Hematopoietic multipotent progenitor cell treated with erythropoietin and hydrocortisone succinate and interleukin-3 and kit ligand, for 17 days (in vitro differentiated cells): Measurements from ENCODE around the gene ABR.
"Not testable (repeated sequence)": the region's sequence is repeated elsewhere in the genome, so short reads cannot be mapped to it uniquely, and the experiment has no call there.

ENCODE experiments used
- DNase-seq: peaks from one replicate; pipeline ENCODE4 v3.0.0-alpha.2; 2015; ENCODE audit warnings: low spot score

The ABR gene

DNA sequence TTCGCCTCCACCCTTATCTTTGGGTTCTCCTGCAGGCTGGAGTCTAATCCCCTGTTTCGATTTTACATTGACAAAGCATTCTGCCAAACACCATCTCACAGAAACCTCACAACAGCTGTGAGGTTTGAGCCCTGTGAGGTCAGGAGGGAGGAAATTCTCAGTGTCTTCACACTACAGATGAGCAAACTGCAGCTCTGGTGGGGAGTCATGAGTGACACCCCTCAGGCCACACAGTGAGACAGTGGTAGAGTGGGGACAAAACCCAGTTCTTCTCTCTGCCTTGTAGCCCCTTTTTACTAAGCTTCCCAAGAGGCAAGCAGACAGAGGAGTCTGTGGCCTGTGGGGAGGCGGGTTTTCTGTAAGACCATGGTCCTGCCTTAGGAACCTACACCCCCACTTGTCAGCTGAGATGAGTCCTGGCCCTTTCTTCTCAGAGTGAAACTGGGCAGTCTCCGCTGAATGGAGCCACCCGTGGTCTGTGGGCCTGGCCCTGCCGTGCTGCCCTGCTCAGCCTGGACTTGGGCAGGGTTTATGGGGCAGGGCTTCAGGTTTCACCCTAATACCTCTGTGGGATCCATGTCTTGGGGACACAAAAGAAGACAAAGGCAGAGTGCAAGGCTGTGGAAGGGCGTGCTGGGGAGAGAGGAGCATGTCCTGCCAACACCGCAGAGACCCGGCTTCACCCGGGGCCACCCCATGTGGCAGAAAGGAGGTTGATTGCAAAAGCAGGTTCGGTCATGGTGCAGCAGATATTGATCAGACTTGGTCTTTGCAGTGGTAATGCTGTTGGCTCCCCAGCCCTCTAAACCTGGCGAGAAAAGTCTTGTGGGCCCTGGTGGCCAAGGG is 59.0 kb downstream of the ABR start:
- no peak for DNase-seq

GRCh38 chr17:1119924-1120323 is 59.9 kb downstream of the ABR start:
- no peak for DNase-seq

- no peak for DNase-seq
Measured at GRCh38 chr17:1116602-1117001, 63.2 kb downstream of the ABR start.

GRCh38 chr17:1112875-1113274 is 66.9 kb downstream of the ABR start:
- no peak for DNase-seq

DNA sequence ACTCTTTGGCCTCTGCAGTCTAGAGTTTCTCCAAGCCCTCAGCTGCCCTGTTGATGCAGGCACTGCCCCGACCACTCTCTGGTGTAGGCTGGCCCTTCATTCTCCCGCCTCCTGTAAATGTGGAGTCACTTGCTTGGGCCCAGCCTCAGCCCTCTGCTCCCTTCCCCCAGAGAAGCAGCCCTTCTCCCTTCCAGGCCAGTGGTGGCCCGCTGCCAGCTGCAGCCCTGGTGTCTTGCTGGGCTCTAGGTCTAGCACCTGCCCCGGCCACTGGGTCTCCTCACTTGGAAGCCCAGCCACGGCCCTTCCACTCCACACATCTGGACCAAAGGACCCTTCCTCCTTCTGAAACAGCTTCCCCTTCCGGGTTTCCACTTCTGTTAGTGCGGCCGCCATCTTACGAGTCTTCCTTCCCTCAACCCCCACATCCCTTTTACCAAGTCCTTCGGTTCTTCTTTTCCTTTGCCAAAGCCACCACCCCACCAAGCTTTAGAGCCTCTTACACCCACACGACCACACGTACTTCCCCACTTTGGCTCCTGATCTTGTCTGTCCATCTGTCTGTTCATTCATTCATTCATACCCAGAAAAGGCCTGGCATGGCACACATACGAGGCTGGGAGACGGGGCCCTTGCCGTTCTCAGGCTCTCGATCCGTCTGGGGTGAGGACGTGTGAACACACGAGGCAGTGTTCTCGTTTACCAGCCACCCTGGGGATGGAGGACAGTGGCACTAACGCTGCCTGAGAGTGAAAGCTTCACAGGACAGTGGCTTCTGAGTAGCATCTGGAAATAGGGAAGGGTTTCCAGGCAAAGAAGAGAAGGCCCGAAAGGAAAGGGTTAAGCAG is 68.0 kb downstream of the ABR start:
- no peak for DNase-seq

- no peak for DNase-seq
Measured at GRCh38 chr17:1110862-1111598, 68.8 kb downstream of the ABR start.

GRCh38 chr17:1110541-1110861 is 69.3 kb downstream of the ABR start:
- no peak for DNase-seq

DNA sequence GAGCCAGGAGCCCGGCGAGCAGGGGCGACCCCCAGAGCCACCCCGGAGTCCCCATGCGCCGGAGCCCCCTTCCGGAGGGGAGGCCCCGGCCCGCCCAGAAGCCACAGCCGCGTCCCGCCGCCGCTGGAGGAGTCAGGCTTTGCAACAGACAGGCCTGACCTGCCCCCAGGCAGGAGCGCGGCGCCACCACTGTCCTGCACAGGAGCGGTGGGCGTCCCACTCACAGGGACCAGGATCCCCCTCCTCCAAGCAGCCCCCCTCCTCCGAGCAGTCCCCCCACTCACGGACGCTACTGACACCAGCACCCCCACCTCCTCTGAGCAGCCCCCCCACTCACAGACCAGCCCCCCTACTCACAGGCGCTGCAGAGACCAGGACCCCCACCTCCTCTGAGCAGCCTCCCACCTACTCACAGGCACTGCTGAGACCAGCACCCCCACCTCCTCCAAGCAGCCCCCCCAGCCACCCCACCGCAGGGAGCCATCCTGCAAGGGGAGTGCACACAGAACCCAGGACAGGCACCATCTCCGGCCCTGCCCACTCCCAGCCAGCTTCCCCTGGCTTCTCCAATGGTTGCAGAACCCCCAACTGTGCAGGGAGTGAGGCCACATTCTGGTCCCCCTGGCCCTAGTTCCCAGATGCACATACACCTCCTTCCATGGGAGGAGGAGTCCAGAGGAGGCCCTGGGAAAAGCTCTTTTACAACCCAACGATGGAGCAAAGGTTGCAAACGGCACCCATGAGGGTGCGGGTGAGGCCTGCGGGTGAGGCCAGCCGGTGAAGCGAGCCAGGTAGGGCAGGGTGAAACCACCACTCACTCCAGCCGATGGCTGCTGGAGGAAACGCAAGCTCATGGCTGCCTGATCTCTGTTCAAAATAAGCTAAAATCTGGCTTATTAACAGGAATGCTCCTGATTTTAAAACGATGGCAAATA is 69.9 kb downstream of the ABR start:
- DNase-seq = no peak

GRCh38 chr17:1108765-1109605 is 70.8 kb downstream of the ABR start:
- no peak for DNase-seq

DNA sequence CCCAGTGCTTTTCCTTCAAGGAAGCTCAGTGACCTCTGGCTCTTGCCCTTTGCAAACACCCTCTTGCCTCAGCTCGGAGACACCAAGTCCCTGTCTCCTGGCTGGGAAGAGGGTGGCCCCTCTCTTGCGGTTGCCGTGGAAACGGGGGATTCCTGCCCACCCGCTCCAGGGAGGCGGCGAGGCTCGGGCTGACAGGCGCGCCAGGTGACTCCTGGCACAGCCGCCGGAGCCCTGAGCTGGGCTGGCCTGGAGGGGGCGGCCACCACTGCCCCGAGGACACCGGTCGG is 71.4 kb downstream of the ABR start:
- DNase-seq = no peak

DNA sequence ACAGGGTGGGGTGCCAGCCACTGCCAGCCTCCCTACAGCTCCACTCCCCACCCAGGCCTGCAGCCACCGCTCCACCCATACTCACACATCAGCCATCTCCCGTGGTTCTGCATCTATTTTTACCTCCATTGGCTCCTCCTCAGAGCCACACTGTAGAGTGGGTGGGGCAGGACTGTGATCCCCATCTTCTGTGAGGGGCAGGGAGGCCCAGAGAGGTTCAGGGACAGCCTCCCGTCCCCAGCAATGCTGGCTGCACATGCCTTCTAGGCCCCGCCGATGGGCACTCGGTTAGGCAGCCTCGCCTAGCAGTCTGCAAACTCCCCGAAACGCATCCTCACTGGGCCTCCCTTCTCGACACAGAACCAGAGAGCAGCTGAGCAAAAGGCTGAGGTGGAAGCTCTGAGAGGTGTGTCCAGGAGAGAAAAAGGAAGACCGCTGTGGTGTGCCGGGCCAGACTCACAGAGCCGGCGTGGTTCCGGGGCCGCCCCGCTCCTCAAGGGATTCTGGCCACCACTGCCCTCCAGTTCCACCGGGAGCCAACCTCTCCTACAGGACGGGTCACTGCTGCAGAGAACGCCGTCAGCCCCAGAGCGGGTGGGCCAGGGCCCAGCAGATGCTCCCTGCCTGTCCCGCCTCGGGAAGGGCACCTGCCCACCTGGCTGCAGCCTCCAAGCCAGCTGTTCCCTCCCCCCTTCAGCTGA is 71.9 kb downstream of the ABR start:
- DNase-seq = no peak

DNA sequence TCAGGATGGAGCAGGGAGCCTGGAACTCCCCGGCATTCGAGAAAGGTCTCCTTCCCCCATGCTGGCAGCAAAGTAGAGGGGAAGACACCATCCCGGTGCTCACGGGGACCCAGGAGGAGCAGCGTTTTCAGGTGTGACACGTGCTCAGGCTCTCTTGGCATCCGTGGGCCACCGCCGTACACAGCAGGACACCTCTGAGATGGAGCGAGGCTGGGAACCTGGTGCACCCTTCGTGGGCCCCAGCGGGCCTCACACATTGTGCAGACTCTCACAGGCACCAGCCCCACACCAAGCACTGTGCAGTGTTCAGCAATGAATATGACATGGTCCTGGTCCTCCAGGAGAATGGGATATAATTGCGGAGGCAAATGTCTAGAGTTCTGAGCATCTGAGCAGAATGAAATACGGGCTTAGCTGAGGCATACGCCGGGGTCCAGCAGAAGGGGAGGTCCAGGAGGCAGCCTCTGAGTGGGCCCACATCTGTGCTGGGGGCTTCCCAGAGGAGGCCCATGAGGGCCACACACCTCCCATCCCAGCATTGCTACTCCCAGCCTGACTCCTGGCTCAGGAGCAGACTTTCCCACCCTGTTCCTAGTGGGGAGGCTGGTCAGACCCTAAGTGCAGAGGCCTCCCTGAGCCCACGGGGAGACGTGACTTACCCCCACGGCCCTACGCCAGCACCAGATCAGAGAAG is 72.6 kb downstream of the ABR start:
- no peak for DNase-seq

GRCh38 chr17:1104222-1104621 is 75.6 kb downstream of the ABR start:
- no peak for DNase-seq

DNA sequence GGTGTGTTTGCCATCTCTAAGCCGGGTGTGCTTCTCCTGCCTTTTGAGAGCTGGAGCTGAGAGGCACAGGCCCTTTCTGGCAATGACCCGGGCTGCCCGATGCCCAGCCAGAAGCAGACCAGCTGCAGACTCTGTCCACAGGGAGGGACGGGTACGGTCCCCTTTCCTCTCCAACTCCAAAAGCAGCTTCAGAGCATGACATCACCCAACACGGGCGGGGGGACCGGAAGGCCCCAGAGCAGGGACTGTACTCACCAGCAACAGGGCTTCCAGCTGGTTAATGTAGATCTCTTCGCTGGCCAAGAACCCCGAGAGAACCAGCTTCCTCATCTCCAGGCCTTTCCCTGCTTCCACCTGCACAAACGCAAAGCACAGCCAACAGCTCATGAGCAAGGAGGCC is 79.4 kb downstream of the ABR start:
- DNase-seq = no peak

GRCh38 chr17:1099242-1099641 is 80.5 kb downstream of the ABR start:
- DNase-seq = no peak

DNA sequence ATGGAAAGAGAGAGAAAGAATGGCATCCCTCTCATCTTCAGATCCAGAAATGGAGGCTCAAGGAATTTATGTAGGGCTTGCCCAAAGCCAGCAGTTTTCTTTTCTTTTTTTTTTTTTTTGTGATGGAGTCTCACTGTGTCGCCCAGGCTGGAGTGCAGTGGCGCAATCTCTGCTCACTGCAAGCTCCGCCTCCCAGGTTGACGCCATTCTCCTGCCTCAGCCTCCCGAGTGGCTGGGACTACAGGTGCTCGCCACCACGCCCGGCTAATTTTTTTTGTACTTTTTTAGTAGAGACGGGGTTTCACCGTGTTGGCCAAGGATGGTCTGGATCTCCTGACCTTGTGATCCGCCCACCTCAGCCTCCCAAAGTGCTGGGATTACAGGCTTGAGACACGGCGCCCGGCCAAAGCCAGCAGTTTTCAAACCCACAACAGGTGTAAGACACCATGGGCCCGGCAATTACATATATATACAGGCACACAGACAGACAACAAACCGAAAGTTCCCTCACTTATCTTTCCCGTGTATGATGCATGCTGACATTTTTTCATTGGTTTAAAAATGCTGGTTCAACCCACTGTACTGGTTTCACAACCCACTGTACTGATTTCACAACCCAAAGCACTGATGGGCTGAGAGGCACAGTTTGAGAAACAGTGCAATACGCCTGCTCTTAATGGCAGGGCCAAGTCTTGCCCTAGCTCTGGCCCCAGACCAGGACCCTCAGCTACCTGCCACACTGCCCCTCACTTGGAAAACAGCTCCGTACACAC is 81.6 kb downstream of the ABR start:
- DNase-seq = not testable (repeated sequence)

DNA sequence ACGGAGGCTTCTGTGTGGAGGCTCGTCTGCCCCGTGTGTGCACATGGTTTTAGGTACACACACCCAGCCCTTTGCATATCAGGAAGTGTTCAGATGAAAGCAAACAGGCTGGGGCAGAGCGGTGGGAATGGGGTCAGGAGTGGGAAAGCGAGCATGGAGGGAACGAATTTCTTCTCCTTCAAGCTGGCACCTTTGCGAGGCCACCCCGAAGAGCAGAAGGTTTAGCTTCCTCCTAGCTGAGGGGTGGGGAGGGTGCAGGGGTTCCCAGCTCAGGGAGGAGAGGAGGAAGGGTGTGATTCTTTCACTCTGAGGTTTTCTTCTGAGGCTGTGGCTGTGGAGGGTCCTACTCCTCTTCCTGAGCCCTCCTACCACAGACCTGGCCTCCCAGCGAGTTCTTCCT is 83.6 kb downstream of the ABR start:
- DNase-seq = no peak

DNA sequence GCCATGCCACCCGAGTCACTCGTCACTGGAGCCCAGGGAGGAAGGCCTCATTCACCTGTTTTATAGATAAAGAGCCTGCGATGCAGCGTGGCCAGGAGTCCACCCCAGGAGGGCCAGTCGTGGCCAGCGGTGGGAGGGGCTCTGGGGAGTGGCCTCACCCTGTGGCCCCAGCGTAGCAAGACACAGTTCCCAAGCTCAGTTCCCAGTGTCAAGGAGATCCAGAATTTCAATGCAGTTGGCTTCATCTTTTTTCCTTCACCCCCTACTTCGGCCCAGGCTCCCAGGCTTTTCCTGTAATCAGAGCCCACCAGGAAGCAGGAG is 84.0 kb downstream of the ABR start:
- DNase-seq = no peak
